NK-92 treated with Interleukin-12 subunit alpha and Interleukin-12 subunit beta, amount 100 ng/mL, for 24 hours (cell line): ENCODE measurements around the gene SKAP2.
A peak's percentile ranks its signal among the peaks of the same experiment; 100 is the strongest.

Experiments
- DNase-seq: peaks from one replicate; lab custom pipeline; 2025; lab: John Stamatoyannopoulos, UW

The SKAP2 gene

GRCh38 chr7:26691886-26692285, 172.5 kb downstream of the SKAP2 start:
- no peak for DNase-seq

- no peak for DNase-seq
These were observed 173.0 kb downstream of the SKAP2 start for GRCh38 chr7:26691406-26691805.

GRCh38 chr7:26690135-26690805, 174.1 kb downstream of the SKAP2 start:
- DNase-seq, result no peak

- DNase-seq, result no peak
These were observed 175.4 kb downstream of the SKAP2 start for GRCh38 chr7:26688936-26689506.

- no peak for DNase-seq
These were observed 176.0 kb downstream of the SKAP2 start for GRCh38 chr7:26688388-26688787.

GRCh38 chr7:26687032-26687431, 177.4 kb downstream of the SKAP2 start:
- DNase-seq, result no peak

GRCh38 chr7:26686448-26686981, 177.9 kb downstream of the SKAP2 start:
- no peak for DNase-seq

- DNase-seq, result no peak
These were observed 178.8 kb downstream of the SKAP2 start for GRCh38 chr7:26685606-26686005.

- no peak for DNase-seq
These were observed 179.9 kb downstream of the SKAP2 start for GRCh38 chr7:26684447-26684846.

GRCh38 chr7:26683277-26683676, 181.1 kb downstream of the SKAP2 start:
- no peak for DNase-seq

GRCh38 chr7:26681819-26682418, 182.5 kb downstream of the SKAP2 start:
- no peak for DNase-seq

GRCh38 chr7:26680587-26680986, 183.8 kb downstream of the SKAP2 start:
- DNase-seq, result no peak

GRCh38 chr7:26675143-26675887, 189.1 kb downstream of the SKAP2 start:
- DNase-seq, result no peak

GRCh38 chr7:26673858-26674257, 190.5 kb downstream of the SKAP2 start:
- DNase-seq, result no peak

GRCh38 chr7:26673271-26673670, 191.1 kb downstream of the SKAP2 start:
- DNase-seq, result no peak

- DNase-seq, result no peak
These were observed 193.5 kb downstream of the SKAP2 start for GRCh38 chr7:26670841-26671240.

GRCh38 chr7:26670290-26670689, 194.1 kb downstream of the SKAP2 start:
- DNase-seq, result no peak

- DNase-seq, result no peak
These were observed 195.6 kb downstream of the SKAP2 start for GRCh38 chr7:26668821-26669220.

GRCh38 chr7:26667514-26668133, 196.8 kb downstream of the SKAP2 start:
- peak; percentile 39 for DNase-seq

- DNase-seq, result peak; percentile 10
These were observed 199.5 kb downstream of the SKAP2 start for GRCh38 chr7:26664735-26665416.

GRCh38 chr7:26664274-26664673, 200.1 kb downstream of the SKAP2 start:
- no peak for DNase-seq

GRCh38 chr7:26663874-26664273, 200.5 kb downstream of the SKAP2 start:
- no peak for DNase-seq
